Measurements from ENCODE around the gene MAPK8.

MAPK8 gene

GRCh38 chr10:48273741-48274140, 32.7 kb upstream of the MAPK8 start:
- Histone ChIP-seq H3K9ac (ENCODE audit: low read depth, low read length) (no peak overlapping the region), H3K27me3 (ENCODE audit: insufficient read depth, low read length, poor library complexity) (no peaks in the 10 kb centered on the region), H3K36me3 (ENCODE audit: insufficient read depth, low read length) (no peaks in the 10 kb centered on the region), H2AFZ (ENCODE audit: low read depth, low read length) (no peak overlapping the region), H3K79me2 (ENCODE audit: insufficient read depth, low read length) (no peaks in the 10 kb centered on the region), H3K27ac (ENCODE audit: low read length) (no peak overlapping the region), H3K9me3 (ENCODE audit: insufficient read depth, low read length, severe bottlenecking) (no peaks in the 10 kb centered on the region), H3K4me1 (ENCODE audit: insufficient read depth, low read length) (peaks cover 24% of the 10 kb centered on the region), H3K4me2 (ENCODE audit: insufficient read depth, low read length) (no peak overlapping the region), H4K20me1 (ENCODE audit: insufficient read depth, low read length) (no peaks in the 10 kb centered on the region), H3K4me3 (ENCODE audit: low read depth in 1 of 2, low read length in 2 of 2) (no peak overlapping the region)
- TF ChIP-seq EZH2 (IDR thresholded peaks at IDR 0.05; ENCODE audit: borderline replicate concordance, low read depth, low read length, severe bottlenecking) (no peak), CTCF (IDR thresholded peaks at IDR 0.05; ENCODE audit: borderline replicate concordance, extremely low read depth, low read length, poor library complexity, severe bottlenecking) (no peak)
- ATAC-seq (ENCODE audit: insufficient read depth, low read depth): no peak
- DNase-seq: no peak

- DNase-seq: no peak
Observed at GRCh38 chr10:48274636-48275035, 31.8 kb upstream of the MAPK8 start, which contains the start of gene FRMPD2. Gene FRMPD2, minus strand, starts transcription at chr10:48274696. Its CDS starts 129 bp downstream, at chr10:48274567.

GRCh38 chr10:48277093-48277492, 29.4 kb upstream of the MAPK8 start:
- no peaks in the 10 kb centered on the region for H3K79me2 ChIP-seq (ENCODE audit: insufficient read depth, low read length)
- TF ChIP-seq EZH2 (IDR thresholded peaks at IDR 0.05; ENCODE audit: borderline replicate concordance, low read depth, low read length, severe bottlenecking) (no peak), CTCF (IDR thresholded peaks at IDR 0.05; ENCODE audit: borderline replicate concordance, extremely low read depth, low read length, poor library complexity, severe bottlenecking) (no peak)
- H3K9ac ChIP-seq (ENCODE audit: low read depth, low read length): no peak overlapping the region
- no peak overlapping the region for H2AFZ ChIP-seq (ENCODE audit: low read depth, low read length)
- no peak overlapping the region for H3K4me2 ChIP-seq (ENCODE audit: insufficient read depth, low read length)
- H3K9me3 ChIP-seq (ENCODE audit: insufficient read depth, low read length, severe bottlenecking): peaks cover 7% of the 10 kb centered on the region
- H3K4me1 ChIP-seq (ENCODE audit: insufficient read depth, low read length): peaks cover 20% of the 10 kb centered on the region
- no peak overlapping the region for H3K4me3 ChIP-seq (ENCODE audit: low read depth in 1 of 2, low read length in 2 of 2)
- ATAC-seq (ENCODE audit: insufficient read depth, low read depth) (no peak), DNase-seq (no peak)
- no peaks in the 10 kb centered on the region for H3K36me3 ChIP-seq (ENCODE audit: insufficient read depth, low read length)
- H3K27ac ChIP-seq (ENCODE audit: low read length): no peak overlapping the region
- H4K20me1 ChIP-seq (ENCODE audit: insufficient read depth, low read length): no peaks in the 10 kb centered on the region
- no peaks in the 10 kb centered on the region for H3K27me3 ChIP-seq (ENCODE audit: insufficient read depth, low read length, poor library complexity)

More at GRCh38 chr10:48274636-48275035, 31.8 kb upstream of the MAPK8 start, which contains the start of gene FRMPD2:
- H3K4me1 ChIP-seq (ENCODE audit: insufficient read depth, low read length): peaks cover 24% of the 10 kb centered on the region
- H3K27ac ChIP-seq (ENCODE audit: low read length): peak within 1 kb of the TSS; percentile 43
- no peak within 1 kb of the TSS for H3K4me2 ChIP-seq (ENCODE audit: insufficient read depth, low read length)
- H4K20me1 ChIP-seq (ENCODE audit: insufficient read depth, low read length): no peaks in the 10 kb centered on the region
- ATAC-seq (ENCODE audit: insufficient read depth, low read depth): peak; percentile 23; the same call in 1 of the 3 replicates
- no peak within 1 kb of the TSS for H3K4me3 ChIP-seq (ENCODE audit: low read depth in 1 of 2, low read length in 2 of 2)
- no peaks in the 10 kb centered on the region for H3K36me3 ChIP-seq (ENCODE audit: insufficient read depth, low read length)
- H3K79me2 ChIP-seq (ENCODE audit: insufficient read depth, low read length): no peaks in the 10 kb centered on the region
- H3K9me3 ChIP-seq (ENCODE audit: insufficient read depth, low read length, severe bottlenecking): no peaks in the 10 kb centered on the region
- H3K9ac ChIP-seq (ENCODE audit: low read depth, low read length): no peak within 1 kb of the TSS; the same call in 1 of the 2 replicates
- 0 out of 2 replicates have a peak within 1 kb of the TSS, but pooled peaks have one; percentile 11 for H2AFZ ChIP-seq (ENCODE audit: low read depth, low read length)
- TF ChIP-seq CTCF (IDR thresholded peaks at IDR 0.05; ENCODE audit: borderline replicate concordance, extremely low read depth, low read length, poor library complexity, severe bottlenecking) (no peak), EZH2 (IDR thresholded peaks at IDR 0.05; ENCODE audit: borderline replicate concordance, low read depth, low read length, severe bottlenecking) (no peak)
- H3K27me3 ChIP-seq (ENCODE audit: insufficient read depth, low read length, poor library complexity): no peaks in the 10 kb centered on the region

All from DND-41 (cell line).